ENCODE results near the gene UTRN. TPM values are rescaled to one million over a fixed set of nuclear protein-coding genes. Genes with fewer than 3 reads are reported as not detected.

The UTRN gene
- total and polyA plus RNA-seq, 9 donors: 40.8 to 110 (median 61.4) TPM

DNA sequence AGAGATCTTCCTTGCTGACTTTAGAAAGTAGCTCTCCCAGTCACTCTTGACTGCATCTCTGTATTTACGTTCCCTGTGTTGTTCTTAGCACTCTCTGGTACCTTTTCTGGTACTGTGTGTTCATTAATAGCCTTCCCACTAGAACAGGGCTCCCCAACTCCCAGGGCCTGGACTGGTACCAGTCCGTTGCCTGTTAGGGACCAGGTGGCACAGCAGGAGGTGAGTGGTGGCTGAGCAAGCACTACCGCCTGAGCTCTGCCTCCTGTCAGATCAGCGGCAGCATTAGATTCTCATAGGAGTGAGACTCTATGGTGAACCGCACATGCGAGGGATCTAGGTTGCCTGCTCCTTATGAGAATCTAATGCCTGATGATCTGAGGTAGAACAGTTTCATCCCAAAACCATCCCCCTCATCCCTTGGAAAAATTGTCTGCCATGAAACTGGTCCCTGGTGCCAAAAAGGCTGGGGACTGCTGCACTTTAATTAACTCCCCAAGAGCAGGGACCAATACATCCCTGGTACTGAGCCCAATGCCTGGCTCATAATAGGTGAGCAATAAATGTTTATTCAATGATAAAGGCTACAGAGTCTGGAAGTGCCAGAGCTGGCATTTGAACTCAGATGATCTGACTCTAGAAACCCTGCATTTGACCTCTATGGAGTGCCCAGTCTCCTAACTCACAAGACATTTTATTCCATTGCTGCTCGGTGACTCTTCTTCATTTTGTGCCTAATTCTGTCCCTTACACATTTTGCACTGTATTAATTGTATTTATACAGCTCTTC, 11.0 kb downstream of the UTRN start:
- Histone ChIP-seq H3K36me3 (ENCODE audit: control insufficient read depth, insufficient read depth, low read length) (peaks cover 6% of the 10 kb centered on the region), H3K27ac (ENCODE audit: low read length) (no peak overlapping the region), H3K27me3 (ENCODE audit: control insufficient read depth, insufficient read depth, low read length) (no peaks in the 10 kb centered on the region), H3K9me3 (replicated peaks; ENCODE audit: control insufficient read depth, low read depth, low read length) (no peaks in the 10 kb centered on the region), H3K4me1 (ENCODE audit: control insufficient read depth, insufficient read depth, low read length) (peaks cover 2% of the 10 kb centered on the region), H3K4me3 (ENCODE audit: low read length) (no peak overlapping the region)
- no peak for DNase-seq
- WGBS (ENCODE audit: insufficient coverage): 100% methylated on average over 1 of the region's 7 CpGs

DNA sequence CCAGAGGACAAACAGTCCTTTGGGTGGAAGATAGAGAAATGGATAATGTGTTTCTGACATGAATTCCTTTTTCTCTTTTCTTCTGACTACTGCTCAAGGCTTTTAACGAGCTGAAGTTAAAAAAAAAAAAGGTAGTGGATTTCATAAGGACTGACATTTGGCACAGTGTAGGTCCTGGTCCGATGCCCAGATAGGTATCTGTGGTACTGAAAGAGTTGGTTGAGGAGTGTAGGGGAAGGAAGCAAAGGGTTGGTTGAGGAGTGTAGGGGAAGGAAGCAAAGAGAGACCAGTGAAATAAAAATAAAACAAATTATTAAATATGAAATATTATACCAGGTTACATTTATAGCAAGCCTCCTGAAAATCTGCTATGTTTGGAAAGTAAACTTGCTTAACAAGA, 11.8 kb downstream of the UTRN start:
- no peaks in the 10 kb centered on the region for H3K9me3 ChIP-seq (replicated peaks; ENCODE audit: control insufficient read depth, low read depth, low read length)
- peak; percentile 13 for DNase-seq
- peaks cover 2% of the 10 kb centered on the region for H3K4me1 ChIP-seq (ENCODE audit: control insufficient read depth, insufficient read depth, low read length)
- peaks cover 13% of the 10 kb centered on the region for H3K36me3 ChIP-seq (ENCODE audit: control insufficient read depth, insufficient read depth, low read length)
- peak overlapping the region; percentile 79 for H3K27ac ChIP-seq (ENCODE audit: low read length)
- WGBS (ENCODE audit: insufficient coverage): 57% methylated on average over 1 of the region's 2 CpGs
- H3K4me3 ChIP-seq (ENCODE audit: low read length): no peak overlapping the region
- no peaks in the 10 kb centered on the region for H3K27me3 ChIP-seq (ENCODE audit: control insufficient read depth, insufficient read depth, low read length)

DNA sequence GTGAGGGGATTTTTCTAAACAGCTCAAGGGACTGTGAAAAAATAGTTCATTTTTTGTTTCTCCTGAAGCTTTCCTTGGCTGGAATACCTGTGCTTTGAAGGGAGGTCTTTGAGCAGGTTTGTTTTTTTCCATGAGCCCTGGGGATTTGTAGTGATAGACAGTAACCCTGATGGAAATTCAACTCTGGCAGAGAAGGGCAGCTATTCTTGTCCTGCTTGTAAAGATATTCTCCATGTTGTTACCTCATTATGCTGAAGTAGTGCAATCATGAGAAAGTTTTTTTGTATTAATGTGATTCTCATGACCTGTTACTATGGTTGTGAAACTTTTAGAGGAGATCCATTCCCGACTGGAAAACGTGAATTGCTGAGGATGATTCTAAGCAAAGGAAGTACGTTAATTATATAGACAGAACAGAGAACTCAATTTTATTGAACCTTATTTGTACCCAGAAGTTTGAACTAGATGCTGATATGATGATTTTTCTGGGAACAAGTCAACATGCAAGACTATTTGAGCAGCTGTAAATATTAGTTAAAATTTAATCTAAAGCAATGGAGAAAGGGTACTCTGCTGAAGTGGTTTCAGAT, 12.5 kb downstream of the UTRN start:
- no peaks in the 10 kb centered on the region for H3K27me3 ChIP-seq (ENCODE audit: control insufficient read depth, insufficient read depth, low read length)
- H3K36me3 ChIP-seq (ENCODE audit: control insufficient read depth, insufficient read depth, low read length): peaks cover 13% of the 10 kb centered on the region
- no peaks in the 10 kb centered on the region for H3K9me3 ChIP-seq (replicated peaks; ENCODE audit: control insufficient read depth, low read depth, low read length)
- H3K4me1 ChIP-seq (ENCODE audit: control insufficient read depth, insufficient read depth, low read length): peaks cover 2% of the 10 kb centered on the region
- H3K4me3 ChIP-seq (ENCODE audit: low read length): no peak overlapping the region
- peak; percentile 73 for DNase-seq
- WGBS (ENCODE audit: insufficient coverage): 40% methylated on average over 1 of the region's 3 CpGs
- peak overlapping the region; percentile 79 for H3K27ac ChIP-seq (ENCODE audit: low read length)

DNA sequence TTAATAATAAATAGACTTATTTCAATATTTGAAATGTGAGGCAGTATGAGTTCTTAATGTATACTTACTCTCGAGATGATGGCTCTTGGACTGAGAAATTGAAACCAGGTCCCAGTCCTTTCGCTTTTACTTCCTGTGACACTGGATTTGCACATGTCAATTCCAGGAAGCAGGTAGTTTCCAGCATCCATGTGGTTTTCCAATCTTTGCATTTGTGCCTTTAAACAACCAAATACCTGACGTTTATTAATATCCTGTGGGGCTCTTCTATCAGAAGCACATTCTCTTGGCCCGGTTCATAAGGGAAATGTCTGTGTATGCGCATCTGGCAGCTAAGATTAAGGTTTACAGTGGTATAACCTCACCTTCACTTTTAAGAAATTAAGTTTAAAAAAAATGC, 13.1 kb downstream of the UTRN start:
- peak; percentile 65 for DNase-seq
- WGBS (ENCODE audit: insufficient coverage): 38% methylated on average over 1 of the region's 5 CpGs
- Histone ChIP-seq H3K9me3 (replicated peaks; ENCODE audit: control insufficient read depth, low read depth, low read length) (no peaks in the 10 kb centered on the region), H3K36me3 (ENCODE audit: control insufficient read depth, insufficient read depth, low read length) (peaks cover 13% of the 10 kb centered on the region), H3K27ac (ENCODE audit: low read length) (peak overlapping the region; percentile 79), H3K4me1 (ENCODE audit: control insufficient read depth, insufficient read depth, low read length) (peaks cover 2% of the 10 kb centered on the region), H3K4me3 (ENCODE audit: low read length) (no peak overlapping the region), H3K27me3 (ENCODE audit: control insufficient read depth, insufficient read depth, low read length) (no peaks in the 10 kb centered on the region)

DNA sequence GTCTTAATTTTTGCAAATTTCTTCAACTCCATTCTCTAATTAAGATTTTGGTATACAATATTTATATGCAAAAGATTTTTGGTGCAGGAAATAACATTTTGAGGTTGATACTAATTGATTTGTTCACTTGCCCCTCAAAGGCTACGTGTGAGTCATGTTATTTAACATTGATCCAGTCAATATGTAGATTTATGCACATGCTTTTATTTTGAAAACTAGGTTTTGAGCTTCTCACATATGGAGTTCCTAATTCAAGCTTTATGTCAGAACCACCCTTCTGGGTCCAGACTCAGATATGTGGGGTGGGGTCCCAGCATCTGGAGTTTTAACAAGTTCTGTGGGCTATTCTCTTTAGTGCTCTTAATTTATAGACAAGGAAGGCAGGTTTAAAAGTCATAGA, 13.8 kb downstream of the UTRN start:
- DNase-seq: no peak
- peaks cover 13% of the 10 kb centered on the region for H3K36me3 ChIP-seq (ENCODE audit: control insufficient read depth, insufficient read depth, low read length)
- H3K4me1 ChIP-seq (ENCODE audit: control insufficient read depth, insufficient read depth, low read length): peaks cover 2% of the 10 kb centered on the region
- H3K27me3 ChIP-seq (ENCODE audit: control insufficient read depth, insufficient read depth, low read length): no peaks in the 10 kb centered on the region
- no CpG with 5 or more reads among the region's 1 CpG for WGBS (ENCODE audit: insufficient coverage)
- H3K27ac ChIP-seq (ENCODE audit: low read length): no peak overlapping the region
- H3K9me3 ChIP-seq (replicated peaks; ENCODE audit: control insufficient read depth, low read depth, low read length): no peaks in the 10 kb centered on the region
- H3K4me3 ChIP-seq (ENCODE audit: low read length): no peak overlapping the region

DNA sequence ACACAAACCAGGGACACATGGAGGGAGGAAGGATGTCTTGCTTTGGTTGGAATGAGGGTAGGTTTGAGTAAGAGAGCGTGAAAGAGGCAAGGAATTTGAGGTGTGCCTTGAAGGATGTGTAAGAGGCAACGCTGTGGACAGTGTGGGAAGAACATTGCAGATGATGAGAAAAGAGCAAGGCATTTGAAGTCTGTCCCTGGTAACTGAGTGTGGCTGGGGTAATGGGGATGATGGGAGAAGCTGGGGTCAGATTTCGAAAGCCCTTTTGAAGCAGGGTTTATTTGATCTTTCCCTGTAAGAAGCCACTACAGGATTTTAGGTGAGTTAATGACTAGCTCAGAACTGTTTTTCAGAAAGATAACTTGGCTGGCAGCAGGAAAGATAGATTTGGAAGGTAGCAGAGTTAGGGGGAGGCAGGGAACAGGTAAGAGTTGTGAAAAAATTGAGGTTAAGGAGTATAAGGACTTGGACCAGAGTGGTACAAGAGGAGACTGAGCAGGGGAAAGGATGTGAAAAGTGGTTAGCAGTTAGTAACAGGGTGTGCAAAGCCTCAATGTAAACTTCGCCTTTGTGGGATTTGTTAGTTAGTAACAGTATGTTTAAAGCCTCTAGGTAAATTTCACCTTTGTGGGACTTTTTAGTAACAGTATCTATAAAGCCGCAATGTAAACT, 17.7 kb downstream of the UTRN start:
- no peak overlapping the region for H3K4me3 ChIP-seq (ENCODE audit: low read length)
- no peak for DNase-seq
- no peaks in the 10 kb centered on the region for H3K9me3 ChIP-seq (replicated peaks; ENCODE audit: control insufficient read depth, low read depth, low read length)
- 94% methylated on average over 4 of the region's 5 CpGs for WGBS (ENCODE audit: insufficient coverage)
- H3K27ac ChIP-seq (ENCODE audit: low read length): no peak overlapping the region
- no peaks in the 10 kb centered on the region for H3K4me1 ChIP-seq (ENCODE audit: control insufficient read depth, insufficient read depth, low read length)
- H3K36me3 ChIP-seq (ENCODE audit: control insufficient read depth, insufficient read depth, low read length): peaks cover 11% of the 10 kb centered on the region
- H3K27me3 ChIP-seq (ENCODE audit: control insufficient read depth, insufficient read depth, low read length): no peaks in the 10 kb centered on the region

DNA sequence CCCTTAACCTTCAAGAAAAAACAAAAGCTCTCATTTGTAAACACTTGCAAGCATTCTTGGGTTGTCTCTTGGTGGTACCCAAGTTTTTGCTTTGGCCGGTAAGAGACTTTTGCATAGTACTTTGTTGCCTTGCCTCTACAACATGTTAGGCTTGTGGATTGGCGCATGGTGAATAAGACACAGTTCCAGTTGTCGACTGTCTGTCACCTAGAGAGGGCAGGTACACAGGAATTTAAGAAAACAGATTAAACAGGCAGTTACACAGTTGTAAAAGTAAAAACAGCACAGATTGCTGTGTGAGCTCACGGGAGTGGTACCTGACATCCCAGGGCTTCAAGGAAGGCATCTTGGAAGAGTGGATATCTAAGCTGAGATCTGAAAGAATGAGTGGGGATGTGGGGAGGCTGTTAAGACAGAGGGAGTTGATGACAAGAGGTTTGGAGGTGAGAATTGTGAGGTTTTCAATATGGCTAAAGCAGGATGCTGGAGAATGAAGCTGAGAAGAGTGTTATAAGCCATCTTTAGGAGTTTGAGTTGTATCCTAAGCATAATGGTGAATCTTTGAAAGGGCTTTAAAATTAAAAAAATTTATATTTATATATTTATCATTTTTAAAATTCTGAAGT, 19.2 kb downstream of the UTRN start:
- no peak overlapping the region for H3K4me3 ChIP-seq (ENCODE audit: low read length)
- WGBS (ENCODE audit: insufficient coverage): 91% methylated on average over 3 of the region's 4 CpGs
- H3K27ac ChIP-seq (ENCODE audit: low read length): no peak overlapping the region
- peaks cover 19% of the 10 kb centered on the region for H3K36me3 ChIP-seq (ENCODE audit: control insufficient read depth, insufficient read depth, low read length)
- no peaks in the 10 kb centered on the region for H3K4me1 ChIP-seq (ENCODE audit: control insufficient read depth, insufficient read depth, low read length)
- H3K9me3 ChIP-seq (replicated peaks; ENCODE audit: control insufficient read depth, low read depth, low read length): no peaks in the 10 kb centered on the region
- no peak for DNase-seq
- no peaks in the 10 kb centered on the region for H3K27me3 ChIP-seq (ENCODE audit: control insufficient read depth, insufficient read depth, low read length)

DNA sequence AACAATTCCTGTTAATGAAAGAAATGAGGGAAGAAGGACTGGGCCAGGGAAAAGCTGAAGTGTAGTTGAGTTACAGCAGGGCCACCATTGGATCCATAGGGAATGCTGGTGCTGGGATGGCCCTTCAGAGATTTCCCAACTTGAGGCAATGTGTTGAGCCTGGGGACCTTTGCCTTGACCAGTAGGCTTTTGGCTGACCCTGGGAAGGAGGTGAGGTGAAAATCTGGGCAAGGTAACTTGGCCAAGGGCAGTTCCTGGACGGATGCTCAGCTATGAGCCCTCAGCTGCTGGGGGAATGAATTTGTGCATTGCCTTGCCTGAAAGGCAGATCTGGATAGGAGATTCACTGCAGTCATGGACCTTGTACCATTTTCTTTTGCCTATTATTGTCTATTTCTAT, 20.4 kb downstream of the UTRN start:
- Histone ChIP-seq H3K9me3 (replicated peaks; ENCODE audit: control insufficient read depth, low read depth, low read length) (no peaks in the 10 kb centered on the region), H3K27ac (ENCODE audit: low read length) (no peak overlapping the region), H3K4me1 (ENCODE audit: control insufficient read depth, insufficient read depth, low read length) (no peaks in the 10 kb centered on the region), H3K36me3 (ENCODE audit: control insufficient read depth, insufficient read depth, low read length) (peaks cover 27% of the 10 kb centered on the region), H3K4me3 (ENCODE audit: low read length) (no peak overlapping the region), H3K27me3 (ENCODE audit: control insufficient read depth, insufficient read depth, low read length) (no peaks in the 10 kb centered on the region)
- no peak for DNase-seq
- WGBS (ENCODE audit: insufficient coverage): 80% methylated on average over 1 of the region's 1 CpG

DNA sequence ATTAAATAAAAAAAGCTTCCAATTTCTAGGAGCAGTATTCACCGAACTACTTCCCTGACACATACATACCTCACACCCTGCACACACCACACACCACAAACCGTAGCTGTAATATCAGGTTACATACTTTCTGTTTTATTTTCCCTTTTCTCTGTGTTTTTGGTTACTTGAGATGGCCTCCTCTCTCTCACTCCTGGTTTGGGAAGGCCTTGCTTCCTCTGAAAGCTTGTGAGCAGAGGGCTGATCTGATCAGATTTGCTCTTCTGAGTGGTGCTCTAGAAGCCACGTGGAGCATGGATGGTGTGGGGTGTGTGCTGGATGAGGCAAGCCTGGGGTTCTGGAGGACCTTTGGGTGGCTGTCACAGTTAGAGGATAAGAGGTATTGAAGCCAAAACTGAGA, 20.9 kb downstream of the UTRN start:
- WGBS (ENCODE audit: insufficient coverage): 67% methylated on average over 1 of the region's 3 CpGs
- H3K4me3 ChIP-seq (ENCODE audit: low read length): no peak overlapping the region
- no peaks in the 10 kb centered on the region for H3K4me1 ChIP-seq (ENCODE audit: control insufficient read depth, insufficient read depth, low read length)
- peaks cover 27% of the 10 kb centered on the region for H3K36me3 ChIP-seq (ENCODE audit: control insufficient read depth, insufficient read depth, low read length)
- no peaks in the 10 kb centered on the region for H3K27me3 ChIP-seq (ENCODE audit: control insufficient read depth, insufficient read depth, low read length)
- no peaks in the 10 kb centered on the region for H3K9me3 ChIP-seq (replicated peaks; ENCODE audit: control insufficient read depth, low read depth, low read length)
- H3K27ac ChIP-seq (ENCODE audit: low read length): no peak overlapping the region
- DNase-seq: no peak

DNA sequence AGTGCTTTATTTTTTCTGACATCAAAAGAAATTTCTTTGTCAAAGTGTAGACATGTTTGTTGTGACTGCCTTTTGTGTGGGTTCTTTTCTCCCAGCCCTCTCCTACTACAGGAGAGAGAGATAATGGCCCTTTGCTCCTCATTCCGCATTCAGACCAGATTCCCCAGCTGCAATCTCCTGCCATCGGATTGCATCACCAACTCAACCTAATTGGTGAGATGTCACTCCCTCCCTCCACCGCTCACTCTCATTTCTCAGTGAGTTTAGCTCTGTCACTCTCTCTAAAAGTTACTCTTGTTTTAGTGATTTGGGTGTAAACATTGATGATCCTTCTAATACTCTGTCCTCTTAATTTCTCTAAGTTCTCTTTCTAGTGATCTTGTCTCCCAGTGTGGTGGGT, 22.7 kb downstream of the UTRN start:
- Histone ChIP-seq H3K4me1 (ENCODE audit: control insufficient read depth, insufficient read depth, low read length) (no peaks in the 10 kb centered on the region), H3K4me3 (ENCODE audit: low read length) (no peak overlapping the region), H3K27me3 (ENCODE audit: control insufficient read depth, insufficient read depth, low read length) (no peaks in the 10 kb centered on the region), H3K36me3 (ENCODE audit: control insufficient read depth, insufficient read depth, low read length) (peaks cover 18% of the 10 kb centered on the region), H3K27ac (ENCODE audit: low read length) (no peak overlapping the region), H3K9me3 (replicated peaks; ENCODE audit: control insufficient read depth, low read depth, low read length) (no peaks in the 10 kb centered on the region)
- DNase-seq: no peak
- 100% methylated on average over 1 of the region's 3 CpGs for WGBS (ENCODE audit: insufficient coverage)
